ENCODE measurements around the gene MOB1B. TPM values are rescaled to one million over a fixed set of nuclear protein-coding genes. Genes with fewer than 3 reads are reported as not detected.
A peak's percentile ranks its signal among the peaks of the same experiment; 100 is the strongest.

The MOB1B gene
- total and polyA plus RNA-seq, 10 of the 15 experiments (the other 5 are each of a cell fraction or from before 2014, with no cell fraction given) = 1.9 to 11.4 (median 6.1) TPM

DNA sequence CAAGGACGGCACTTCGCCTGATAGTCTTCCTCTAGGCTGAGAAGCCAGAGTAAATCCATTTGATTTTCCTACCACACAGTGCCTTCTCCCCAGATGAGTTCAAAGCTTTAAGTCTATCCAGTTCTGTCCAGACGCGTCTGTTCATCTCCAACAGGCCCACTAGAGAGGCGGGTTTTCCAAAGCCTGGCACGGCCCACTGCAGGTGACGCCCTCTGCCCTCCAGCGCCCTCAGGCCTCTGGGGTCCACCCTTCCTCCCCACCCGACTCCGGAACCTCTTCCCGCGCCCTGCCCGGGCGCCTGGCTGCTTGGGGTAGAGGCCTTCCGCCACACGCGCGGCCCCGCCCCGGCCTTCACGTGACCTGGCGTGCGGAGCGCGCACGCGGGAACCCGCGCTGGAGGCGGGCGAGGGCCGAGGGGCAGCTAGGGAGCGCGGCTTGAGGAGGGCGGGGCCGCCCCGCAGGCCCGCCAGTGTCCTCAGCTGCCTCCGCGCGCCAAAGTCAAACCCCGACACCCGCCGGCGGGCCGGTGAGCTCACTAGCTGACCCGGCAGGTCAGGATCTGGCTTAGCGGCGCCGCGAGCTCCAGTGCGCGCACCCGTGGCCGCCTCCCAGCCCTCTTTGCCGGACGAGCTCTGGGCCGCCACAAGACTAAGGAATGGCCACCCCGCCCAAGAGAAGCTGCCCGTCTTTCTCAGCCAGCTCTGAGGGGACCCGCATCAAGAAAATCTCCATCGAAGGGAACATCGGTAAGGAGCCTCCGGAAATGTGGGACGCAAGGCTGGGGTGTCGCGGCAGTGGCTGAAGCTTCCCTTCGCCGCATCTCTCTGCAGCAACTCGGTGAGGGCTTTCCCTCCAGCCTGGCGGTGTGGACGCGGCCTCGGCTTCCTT is 91.3 kb downstream of the MOB1B start, which contains the start of gene DCK (continued):
- TF ChIP-seq IKZF1 (conservative IDR thresholded peaks at IDR 0.05) (peak; percentile 68), CBX3 (IDR thresholded peaks at IDR 0.05; ENCODE audit: borderline replicate concordance, low read depth) (no peak), TBL1XR1 (IDR thresholded peaks at IDR 0.05; ENCODE audit: low read depth, low read length) (peak; percentile 41; the same call in 1 of the 2 replicates), CEBPB (IDR thresholded peaks at IDR 0.05; ENCODE audit: borderline replicate concordance in 1 of 2, low read depth in 2 of 2, low read length in 2 of 2) (no peak), NFXL1 (IDR thresholded peaks at IDR 0.05; ENCODE audit: borderline replicate concordance) (no peak), HDAC2 (IDR thresholded peaks at IDR 0.05) (no peak), RELA (IDR thresholded peaks at IDR 0.05; ENCODE audit: borderline replicate concordance, partially characterized antibody) (peak; percentile 55), CREB1 (IDR thresholded peaks at IDR 0.05; ENCODE audit: low read depth) (no peak), SPI1 (IDR thresholded peaks at IDR 0.05; ENCODE audit: borderline replicate concordance, insufficient read depth, low read depth, low read length) (0 out of 2 replicates have a peak, but pooled peaks have one; percentile 2), RAD51 (IDR thresholded peaks at IDR 0.05) (peak; percentile 74), TCF7 (IDR thresholded peaks at IDR 0.05; ENCODE audit: borderline replicate concordance) (no peak), STAT1 (conservative IDR thresholded peaks at IDR 0.05) (0 out of 2 replicates have a peak, but pooled peaks have one; percentile 22), SUPT20H (IDR thresholded peaks at IDR 0.05; ENCODE audit: borderline replicate concordance, control insufficient read depth, low read depth, low read length) (no peak), RAD21 (IDR thresholded peaks at IDR 0.05; ENCODE audit: insufficient read depth, low read depth, low read length) (no peak), TARDBP (IDR thresholded peaks at IDR 0.05; ENCODE audit: borderline replicate concordance) (0 out of 2 replicates have a peak, but pooled peaks have one; percentile 20), NRF1 (conservative IDR thresholded peaks at IDR 0.05; ENCODE audit: low read depth, low read length) (no peak), RBBP5 (conservative IDR thresholded peaks at IDR 0.05) (no peak), SRF (IDR thresholded peaks at IDR 0.05; ENCODE audit: low read depth in 2 of 2, low read length in 2 of 2) (no peak), ZNF384 (IDR thresholded peaks at IDR 0.05; ENCODE audit: borderline replicate concordance, low read depth, low read length) (no peak), GABPA (IDR thresholded peaks at IDR 0.05; ENCODE audit: low read depth) (no peak), ATF7 (IDR thresholded peaks at IDR 0.05; ENCODE audit: low read depth) (no peak), SIX5 (IDR thresholded peaks at IDR 0.05; ENCODE audit: low read depth, low read length, severe bottlenecking) (peak; percentile 13), CBX5 (IDR thresholded peaks at IDR 0.05; ENCODE audit: low read depth) (no peak)
- TF ChIP-seq, protein P1, sequence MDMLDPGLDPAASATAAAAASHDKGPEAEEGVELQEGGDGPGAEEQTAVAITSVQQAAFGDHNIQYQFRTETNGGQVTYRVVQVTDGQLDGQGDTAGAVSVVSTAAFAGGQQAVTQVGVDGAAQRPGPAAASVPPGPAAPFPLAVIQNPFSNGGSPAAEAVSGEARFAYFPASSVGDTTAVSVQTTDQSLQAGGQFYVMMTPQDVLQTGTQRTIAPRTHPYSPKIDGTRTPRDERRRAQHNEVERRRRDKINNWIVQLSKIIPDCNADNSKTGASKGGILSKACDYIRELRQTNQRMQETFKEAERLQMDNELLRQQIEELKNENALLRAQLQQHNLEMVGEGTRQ (IDR thresholded peaks at IDR 0.05; ENCODE audit: borderline replicate concordance, low read depth, low read length) = peak; percentile 89
- TF ChIP-seq, protein P2, sequence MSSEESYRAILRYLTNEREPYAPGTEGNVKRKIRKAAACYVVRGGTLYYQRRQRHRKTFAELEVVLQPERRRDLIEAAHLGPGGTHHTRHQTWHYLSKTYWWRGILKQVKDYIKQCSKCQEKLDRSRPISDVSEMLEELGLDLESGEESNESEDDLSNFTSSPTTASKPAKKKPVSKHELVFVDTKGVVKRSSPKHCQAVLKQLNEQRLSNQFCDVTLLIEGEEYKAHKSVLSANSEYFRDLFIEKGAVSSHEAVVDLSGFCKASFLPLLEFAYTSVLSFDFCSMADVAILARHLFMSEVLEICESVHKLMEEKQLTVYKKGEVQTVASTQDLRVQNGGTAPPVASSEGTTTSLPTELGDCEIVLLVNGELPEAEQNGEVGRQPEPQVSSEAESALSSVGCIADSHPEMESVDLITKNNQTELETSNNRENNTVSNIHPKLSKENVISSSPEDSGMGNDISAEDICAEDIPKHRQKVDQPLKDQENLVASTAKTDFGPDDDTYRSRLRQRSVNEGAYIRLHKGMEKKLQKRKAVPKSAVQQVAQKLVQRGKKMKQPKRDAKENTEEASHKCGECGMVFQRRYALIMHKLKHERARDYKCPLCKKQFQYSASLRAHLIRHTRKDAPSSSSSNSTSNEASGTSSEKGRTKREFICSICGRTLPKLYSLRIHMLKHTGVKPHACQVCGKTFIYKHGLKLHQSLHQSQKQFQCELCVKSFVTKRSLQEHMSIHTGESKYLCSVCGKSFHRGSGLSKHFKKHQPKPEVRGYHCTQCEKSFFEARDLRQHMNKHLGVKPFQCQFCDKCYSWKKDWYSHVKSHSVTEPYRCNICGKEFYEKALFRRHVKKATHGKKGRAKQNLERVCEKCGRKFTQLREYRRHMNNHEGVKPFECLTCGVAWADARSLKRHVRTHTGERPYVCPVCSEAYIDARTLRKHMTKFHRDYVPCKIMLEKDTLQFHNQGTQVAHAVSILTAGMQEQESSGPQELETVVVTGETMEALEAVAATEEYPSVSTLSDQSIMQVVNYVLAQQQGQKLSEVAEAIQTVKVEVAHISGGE (CRISPR knock-in tag; IDR thresholded peaks at IDR 0.05) = no peak
- TF ChIP-seq, protein P3, sequence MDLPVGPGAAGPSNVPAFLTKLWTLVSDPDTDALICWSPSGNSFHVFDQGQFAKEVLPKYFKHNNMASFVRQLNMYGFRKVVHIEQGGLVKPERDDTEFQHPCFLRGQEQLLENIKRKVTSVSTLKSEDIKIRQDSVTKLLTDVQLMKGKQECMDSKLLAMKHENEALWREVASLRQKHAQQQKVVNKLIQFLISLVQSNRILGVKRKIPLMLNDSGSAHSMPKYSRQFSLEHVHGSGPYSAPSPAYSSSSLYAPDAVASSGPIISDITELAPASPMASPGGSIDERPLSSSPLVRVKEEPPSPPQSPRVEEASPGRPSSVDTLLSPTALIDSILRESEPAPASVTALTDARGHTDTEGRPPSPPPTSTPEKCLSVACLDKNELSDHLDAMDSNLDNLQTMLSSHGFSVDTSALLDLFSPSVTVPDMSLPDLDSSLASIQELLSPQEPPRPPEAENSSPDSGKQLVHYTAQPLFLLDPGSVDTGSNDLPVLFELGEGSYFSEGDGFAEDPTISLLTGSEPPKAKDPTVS (IDR thresholded peaks at IDR 0.05; ENCODE audit: low read depth, low read length) = no peak
